Kidney capillary endothelial cell (primary cell): ENCODE measurements around the gene PGC.

Experiments
- DNase-seq: peaks from one replicate; pipeline ENCODE4 v3.0.0-alpha.2; 2018; ENCODE audit warnings: low spot score

Gene PGC

GRCh38 chr6:41730531-41731436 lies 16.4 kb downstream of the PGC start:
- DNase-seq: no peak

- no peak for DNase-seq
Observed at GRCh38 chr6:41729624-41730023, 17.6 kb downstream of the PGC start.

GRCh38 chr6:41728954-41729353 lies 18.2 kb downstream of the PGC start:
- DNase-seq: no peak

- DNase-seq: no peak
Observed at GRCh38 chr6:41728073-41728936, 18.9 kb downstream of the PGC start.

- DNase-seq: no peak
Observed at GRCh38 chr6:41727705-41728072, 19.5 kb downstream of the PGC start.

- DNase-seq: no peak
Observed at GRCh38 chr6:41726876-41727275, 20.3 kb downstream of the PGC start.

GRCh38 chr6:41724586-41725501 lies 22.4 kb downstream of the PGC start:
- DNase-seq: no peak

- DNase-seq: no peak
Observed at GRCh38 chr6:41724228-41724580, 23.0 kb downstream of the PGC start.

GRCh38 chr6:41723530-41724227 lies 23.5 kb downstream of the PGC start:
- no peak for DNase-seq

- no peak for DNase-seq
Observed at GRCh38 chr6:41722969-41723529, 24.1 kb downstream of the PGC start.

GRCh38 chr6:41721414-41721813 lies 25.8 kb downstream of the PGC start:
- no peak for DNase-seq

GRCh38 chr6:41720783-41721182 lies 26.4 kb downstream of the PGC start:
- no peak for DNase-seq

- no peak for DNase-seq
Observed at GRCh38 chr6:41720262-41720620, 27.0 kb downstream of the PGC start.

- DNase-seq: no peak
Observed at GRCh38 chr6:41719436-41720261, 27.5 kb downstream of the PGC start.

GRCh38 chr6:41718828-41719227 lies 28.4 kb downstream of the PGC start:
- no peak for DNase-seq

GRCh38 chr6:41717392-41717736 lies 29.8 kb downstream of the PGC start:
- no peak for DNase-seq

GRCh38 chr6:41716516-41717391 lies 30.4 kb downstream of the PGC start:
- no peak for DNase-seq

- no peak for DNase-seq
Observed at GRCh38 chr6:41715795-41716515, 31.2 kb downstream of the PGC start.
